ENCODE results near the gene CDK5RAP3. TPM values are rescaled to one million over a fixed set of nuclear protein-coding genes. Genes with fewer than 3 reads are reported as not detected.

Gene CDK5RAP3
- total and polyA plus RNA-seq, 2 of the 13 experiments (the other 11 are each of a cell fraction or from before 2014, with no cell fraction given): 128 to 154 TPM

DNA sequence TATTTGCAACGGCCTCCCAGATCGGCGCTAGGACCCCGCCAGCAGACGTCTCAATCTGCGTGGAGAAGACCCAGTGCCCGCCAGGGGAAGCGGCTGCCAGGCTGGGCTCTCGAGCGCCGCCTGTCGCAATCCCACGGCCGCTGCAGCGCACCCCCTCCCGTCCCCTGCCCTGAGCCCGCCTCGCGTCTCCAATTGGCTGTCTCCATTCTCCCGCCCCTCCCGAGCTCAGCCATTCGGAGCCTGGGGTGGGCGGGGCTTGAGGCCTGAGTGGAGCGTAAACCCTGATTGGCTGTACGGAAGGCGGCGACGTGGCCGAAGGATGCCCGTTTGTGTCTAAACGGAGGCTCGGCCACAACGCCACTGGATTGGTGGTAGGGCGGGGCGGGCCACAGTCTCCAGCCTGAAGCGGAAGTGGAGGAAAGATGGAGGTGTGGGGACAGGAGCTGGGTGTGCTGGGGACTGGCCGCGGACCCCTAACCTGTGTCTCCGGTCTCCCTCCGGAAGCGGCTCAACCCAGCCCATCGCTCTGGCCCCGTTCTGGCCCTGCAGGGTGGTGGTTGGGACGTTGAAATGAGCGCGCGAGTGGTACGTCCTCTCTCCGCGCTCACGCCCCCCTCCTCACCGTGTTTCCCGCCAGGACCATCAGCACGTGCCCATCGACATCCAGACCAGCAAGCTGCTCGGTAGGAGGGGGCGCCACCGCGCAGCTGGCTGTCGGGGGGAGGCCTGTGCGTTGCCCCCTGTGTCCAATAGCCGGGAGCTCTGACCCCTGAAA lies at the start of gene CDK5RAP3 (continued):
- no peak; the same call in none of the 2 replicates for TF ChIP-seq RFXANK (CRISPR knock-in tag; IDR thresholded peaks at IDR 0.05)
- TF ChIP-seq IKZF4 (CRISPR knock-in tag; IDR thresholded peaks at IDR 0.05; ENCODE audit: borderline replicate concordance, low read depth, not compliant biosample characterization): peak; percentile 97
- no peak for TF ChIP-seq ZNF557 (CRISPR knock-in tag; IDR thresholded peaks at IDR 0.05)
- 0 out of 2 replicates have a peak, but pooled peaks have one; percentile 27 for TF ChIP-seq RARA (CRISPR knock-in tag; IDR thresholded peaks at IDR 0.05)
- TF ChIP-seq, protein P1, sequence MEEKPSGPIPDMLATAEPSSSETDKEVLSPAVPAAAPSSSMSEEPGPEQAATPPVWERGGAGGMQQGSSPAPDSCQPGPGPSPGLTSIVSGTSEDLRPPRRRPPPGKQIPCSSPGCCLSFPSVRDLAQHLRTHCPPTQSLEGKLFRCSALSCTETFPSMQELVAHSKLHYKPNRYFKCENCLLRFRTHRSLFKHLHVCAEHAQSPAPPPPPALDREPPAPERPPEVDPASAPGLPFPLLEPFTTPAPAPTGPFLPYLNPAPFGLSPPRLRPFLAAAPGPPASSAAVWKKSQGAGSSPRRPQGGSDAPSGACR (CRISPR knock-in tag; IDR thresholded peaks at IDR 0.05): peak; percentile 95
- peak; percentile 96 for TF ChIP-seq ARHGAP35 (CRISPR knock-in tag; IDR thresholded peaks at IDR 0.05; ENCODE audit: borderline replicate concordance)
- TF ChIP-seq ATM (IDR thresholded peaks at IDR 0.05; ENCODE audit: borderline replicate concordance): no peak
- peak; percentile 76; the same call in 1 of the 2 replicates for TF ChIP-seq SMC3 (IDR thresholded peaks at IDR 0.05; ENCODE audit: low read length)
- TF ChIP-seq, protein P2, sequence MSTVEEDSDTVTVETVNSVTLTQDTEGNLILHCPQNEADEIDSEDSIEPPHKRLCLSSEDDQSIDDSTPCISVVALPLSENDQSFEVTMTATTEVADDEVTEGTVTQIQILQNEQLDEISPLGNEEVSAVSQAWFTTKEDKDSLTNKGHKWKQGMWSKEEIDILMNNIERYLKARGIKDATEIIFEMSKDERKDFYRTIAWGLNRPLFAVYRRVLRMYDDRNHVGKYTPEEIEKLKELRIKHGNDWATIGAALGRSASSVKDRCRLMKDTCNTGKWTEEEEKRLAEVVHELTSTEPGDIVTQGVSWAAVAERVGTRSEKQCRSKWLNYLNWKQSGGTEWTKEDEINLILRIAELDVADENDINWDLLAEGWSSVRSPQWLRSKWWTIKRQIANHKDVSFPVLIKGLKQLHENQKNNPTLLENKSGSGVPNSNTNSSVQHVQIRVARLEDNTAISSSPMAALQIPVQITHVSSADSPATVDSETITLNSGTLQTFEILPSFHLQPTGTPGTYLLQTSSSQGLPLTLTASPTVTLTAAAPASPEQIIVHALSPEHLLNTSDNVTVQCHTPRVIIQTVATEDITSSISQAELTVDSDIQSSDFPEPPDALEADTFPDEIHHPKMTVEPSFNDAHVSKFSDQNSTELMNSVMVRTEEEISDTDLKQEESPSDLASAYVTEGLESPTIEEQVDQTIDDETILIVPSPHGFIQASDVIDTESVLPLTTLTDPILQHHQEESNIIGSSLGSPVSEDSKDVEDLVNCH (CRISPR knock-in tag; IDR thresholded peaks at IDR 0.05): no peak
- peak; percentile 98 for TF ChIP-seq ZBTB7A (CRISPR knock-in tag; IDR thresholded peaks at IDR 0.05)
- peak; percentile 73; the same call in 1 of the 2 replicates for TF ChIP-seq ZNF878 (CRISPR knock-in tag; IDR thresholded peaks at IDR 0.05)
- no peak for TF ChIP-seq NFKBIZ (CRISPR knock-in tag; IDR thresholded peaks at IDR 0.05)
- TF ChIP-seq, protein P3, sequence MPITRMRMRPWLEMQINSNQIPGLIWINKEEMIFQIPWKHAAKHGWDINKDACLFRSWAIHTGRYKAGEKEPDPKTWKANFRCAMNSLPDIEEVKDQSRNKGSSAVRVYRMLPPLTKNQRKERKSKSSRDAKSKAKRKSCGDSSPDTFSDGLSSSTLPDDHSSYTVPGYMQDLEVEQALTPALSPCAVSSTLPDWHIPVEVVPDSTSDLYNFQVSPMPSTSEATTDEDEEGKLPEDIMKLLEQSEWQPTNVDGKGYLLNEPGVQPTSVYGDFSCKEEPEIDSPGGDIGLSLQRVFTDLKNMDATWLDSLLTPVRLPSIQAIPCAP (CRISPR knock-in tag; IDR thresholded peaks at IDR 0.05; ENCODE audit: low read depth): no peak
- TF ChIP-seq PCBP1 (IDR thresholded peaks at IDR 0.05; ENCODE audit: borderline replicate concordance, low read depth, low read length): peak; percentile 97
- peak; percentile 56 for TF ChIP-seq HOXA5 (CRISPR knock-in tag; IDR thresholded peaks at IDR 0.05)
- TF ChIP-seq, protein P4, sequence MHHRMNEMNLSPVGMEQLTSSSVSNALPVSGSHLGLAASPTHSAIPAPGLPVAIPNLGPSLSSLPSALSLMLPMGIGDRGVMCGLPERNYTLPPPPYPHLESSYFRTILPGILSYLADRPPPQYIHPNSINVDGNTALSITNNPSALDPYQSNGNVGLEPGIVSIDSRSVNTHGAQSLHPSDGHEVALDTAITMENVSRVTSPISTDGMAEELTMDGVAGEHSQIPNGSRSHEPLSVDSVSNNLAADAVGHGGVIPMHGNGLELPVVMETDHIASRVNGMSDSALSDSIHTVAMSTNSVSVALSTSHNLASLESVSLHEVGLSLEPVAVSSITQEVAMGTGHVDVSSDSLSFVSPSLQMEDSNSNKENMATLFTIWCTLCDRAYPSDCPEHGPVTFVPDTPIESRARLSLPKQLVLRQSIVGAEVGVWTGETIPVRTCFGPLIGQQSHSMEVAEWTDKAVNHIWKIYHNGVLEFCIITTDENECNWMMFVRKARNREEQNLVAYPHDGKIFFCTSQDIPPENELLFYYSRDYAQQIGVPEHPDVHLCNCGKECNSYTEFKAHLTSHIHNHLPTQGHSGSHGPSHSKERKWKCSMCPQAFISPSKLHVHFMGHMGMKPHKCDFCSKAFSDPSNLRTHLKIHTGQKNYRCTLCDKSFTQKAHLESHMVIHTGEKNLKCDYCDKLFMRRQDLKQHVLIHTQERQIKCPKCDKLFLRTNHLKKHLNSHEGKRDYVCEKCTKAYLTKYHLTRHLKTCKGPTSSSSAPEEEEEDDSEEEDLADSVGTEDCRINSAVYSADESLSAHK (CRISPR knock-in tag; IDR thresholded peaks at IDR 0.05; ENCODE audit: borderline replicate concordance): no peak; the same call in 1 of the 2 replicates
- peak; percentile 64; the same call in 1 of the 2 replicates for TF ChIP-seq NFATC3 (CRISPR knock-in tag; IDR thresholded peaks at IDR 0.05)
- TF ChIP-seq ZNF484 (CRISPR knock-in tag; IDR thresholded peaks at IDR 0.05; ENCODE audit: borderline replicate concordance, low read depth): 0 out of 2 replicates have a peak, but pooled peaks have one; percentile 57
- TF ChIP-seq HMGA1 (CRISPR knock-in tag; conservative IDR thresholded peaks at IDR 0.05): no peak
- TF ChIP-seq SMARCC2 (IDR thresholded peaks at IDR 0.05): no peak
- TF ChIP-seq, protein P5, sequence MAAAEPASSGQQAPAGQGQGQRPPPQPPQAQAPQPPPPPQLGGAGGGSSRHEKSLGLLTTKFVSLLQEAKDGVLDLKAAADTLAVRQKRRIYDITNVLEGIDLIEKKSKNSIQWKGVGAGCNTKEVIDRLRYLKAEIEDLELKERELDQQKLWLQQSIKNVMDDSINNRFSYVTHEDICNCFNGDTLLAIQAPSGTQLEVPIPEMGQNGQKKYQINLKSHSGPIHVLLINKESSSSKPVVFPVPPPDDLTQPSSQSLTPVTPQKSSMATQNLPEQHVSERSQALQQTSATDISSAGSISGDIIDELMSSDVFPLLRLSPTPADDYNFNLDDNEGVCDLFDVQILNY (CRISPR knock-in tag; conservative IDR thresholded peaks at IDR 0.05): peak; percentile 95
- TF ChIP-seq SIX4 (CRISPR knock-in tag; IDR thresholded peaks at IDR 0.05): peak; percentile 23; the same call in 1 of the 2 replicates
- no peak; the same call in 1 of the 2 replicates for TF ChIP-seq DPF2 (CRISPR knock-in tag; IDR thresholded peaks at IDR 0.05; ENCODE audit: borderline replicate concordance, low read depth)
